ENCODE measurements around the gene OPA3.

Gene OPA3

GRCh38 chr19:45499196-45500180 lies 85.1 kb downstream of the OPA3 start:
- peak; percentile 26 for DNase-seq

- DNase-seq: no peak
Measured at GRCh38 chr19:45498411-45499195, 86.0 kb downstream of the OPA3 start, which contains the start of gene PPM1N. PPM1N (plus strand) TSS chr19:45498443; CDS start chr19:45498473, 30 bp downstream.

DNA sequence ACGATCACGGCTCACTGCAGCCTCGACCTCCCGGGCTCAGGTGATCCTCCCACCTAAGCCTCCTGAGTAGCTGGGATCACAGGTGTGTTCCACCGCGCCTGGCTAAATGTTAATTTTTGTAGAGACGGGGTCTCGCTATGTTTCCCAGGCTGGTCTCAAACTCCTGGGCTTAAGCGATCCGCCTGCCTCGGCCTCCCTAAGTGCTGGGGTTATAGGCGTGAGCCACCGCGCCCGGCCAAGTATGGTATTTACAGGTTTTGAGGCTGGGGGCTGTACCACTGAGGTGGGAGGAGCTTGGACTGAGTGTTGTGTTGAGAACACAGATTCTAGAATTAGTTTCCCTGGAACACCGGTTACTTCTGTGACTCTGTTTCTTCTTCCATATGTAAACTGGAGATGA lies 86.8 kb downstream of the OPA3 start:
- no peak for DNase-seq

DNA sequence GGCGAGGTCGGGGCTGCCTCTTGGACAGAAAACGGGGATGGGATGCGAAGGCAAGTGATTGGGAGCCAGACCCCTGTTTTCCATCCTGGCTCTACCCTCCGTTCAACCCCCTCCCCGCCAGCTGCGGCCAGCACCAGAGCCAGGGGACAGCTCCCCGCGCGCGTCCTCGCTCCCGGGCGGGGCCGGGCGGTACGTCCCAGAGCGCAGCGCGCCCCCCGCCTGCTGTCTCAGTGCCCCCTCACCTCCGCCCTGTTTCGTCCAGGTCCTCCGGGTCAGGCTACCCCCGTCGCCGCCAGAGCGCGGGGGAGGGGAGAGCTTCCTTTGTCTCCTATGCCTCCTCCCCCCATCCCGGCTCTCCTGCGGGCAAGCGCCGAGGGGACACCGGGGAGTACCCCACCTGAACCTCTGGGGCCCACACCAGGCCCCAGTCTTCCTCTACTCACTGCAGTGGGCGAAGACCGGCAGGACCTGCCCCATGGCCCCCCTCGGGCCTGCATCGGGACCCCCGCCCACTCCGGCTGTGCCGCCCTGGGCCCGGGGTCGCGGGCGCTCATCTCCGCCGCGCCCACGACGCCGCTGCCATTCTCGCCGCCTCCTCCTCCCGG lies 88.2 kb downstream of the OPA3 start:
- no peak for DNase-seq

- DNase-seq: no peak
Measured at GRCh38 chr19:45495178-45495577, 89.4 kb downstream of the OPA3 start.

- no peak for DNase-seq
Measured at GRCh38 chr19:45494261-45494916, 90.2 kb downstream of the OPA3 start.

DNA sequence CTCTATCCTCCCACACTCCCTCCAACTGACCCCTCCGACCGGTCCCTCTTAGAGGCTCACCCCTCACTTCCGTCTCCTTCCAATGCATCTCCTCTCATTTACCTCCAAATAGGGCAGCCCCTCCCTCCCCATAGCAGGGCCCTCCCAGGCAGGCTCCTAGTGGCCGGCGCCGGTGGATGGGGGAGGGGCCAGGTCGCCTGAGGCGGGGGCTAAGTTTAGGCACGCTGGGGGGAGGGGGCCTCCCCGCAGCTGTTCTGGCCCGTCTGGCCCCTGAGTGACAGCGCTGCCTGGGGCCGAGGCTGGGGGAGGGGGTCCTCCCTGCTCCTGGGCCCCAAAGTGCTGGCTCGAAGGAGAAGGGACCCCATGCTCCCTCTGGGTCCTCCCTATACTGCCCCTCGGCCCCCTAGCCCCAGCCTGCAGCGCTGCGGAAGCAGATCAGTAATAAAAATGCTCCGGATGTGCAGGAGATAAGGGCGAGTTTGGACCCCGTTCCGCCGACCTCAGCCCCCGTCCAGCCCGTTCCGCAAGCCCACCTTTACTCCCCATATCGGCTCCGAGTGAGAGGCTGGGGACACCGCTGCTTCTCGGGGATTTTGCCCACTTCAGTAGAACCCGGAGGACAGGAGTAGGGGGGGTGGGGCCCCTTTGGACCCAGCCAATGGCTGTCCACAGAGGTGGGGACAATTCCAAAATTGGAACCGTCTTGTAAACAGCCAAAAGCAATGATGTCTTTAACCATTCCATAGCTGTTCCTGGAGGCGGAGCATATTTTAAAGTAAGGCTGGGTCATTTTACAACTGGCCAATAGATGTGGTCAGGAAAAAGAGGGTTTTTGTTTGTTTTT lies 91.8 kb downstream of the OPA3 start:
- no peak for DNase-seq

- no peak for DNase-seq
Measured at GRCh38 chr19:45492137-45492626, 92.4 kb downstream of the OPA3 start.

DNA sequence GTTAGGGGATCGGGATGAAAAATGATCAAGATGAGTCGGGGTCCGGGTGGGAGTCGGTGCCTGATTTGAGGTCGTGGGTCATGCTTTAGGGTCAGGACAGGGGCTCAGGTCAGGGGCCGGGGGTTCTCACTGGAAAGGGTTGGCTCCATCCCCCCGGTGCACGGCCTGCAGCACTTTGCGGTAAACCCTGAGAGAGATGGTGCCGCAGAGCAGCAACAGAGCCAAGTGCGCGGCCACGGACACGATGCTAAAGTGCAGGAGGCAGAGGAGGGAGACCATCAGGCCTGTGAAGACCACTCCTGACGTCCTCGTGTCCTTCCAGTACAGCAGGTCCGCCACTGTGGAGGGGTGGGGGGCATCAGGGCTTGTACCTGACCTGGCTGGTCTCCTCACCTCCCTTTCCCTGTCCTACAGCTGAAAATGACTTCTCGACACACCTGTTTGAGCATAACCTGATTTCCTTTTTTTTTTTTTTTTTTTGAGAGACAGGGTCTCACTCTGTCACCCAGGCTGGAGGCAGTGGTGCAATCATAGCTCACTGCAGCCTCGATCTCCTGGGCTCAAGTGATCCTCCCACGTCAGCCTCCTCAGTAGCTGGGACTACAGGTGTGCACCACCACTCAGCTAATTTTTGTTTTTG lies 95.3 kb downstream of the OPA3 start:
- no peak for DNase-seq

GRCh38 chr19:45488708-45489107 lies 95.9 kb downstream of the OPA3 start:
- no peak for DNase-seq

DNA sequence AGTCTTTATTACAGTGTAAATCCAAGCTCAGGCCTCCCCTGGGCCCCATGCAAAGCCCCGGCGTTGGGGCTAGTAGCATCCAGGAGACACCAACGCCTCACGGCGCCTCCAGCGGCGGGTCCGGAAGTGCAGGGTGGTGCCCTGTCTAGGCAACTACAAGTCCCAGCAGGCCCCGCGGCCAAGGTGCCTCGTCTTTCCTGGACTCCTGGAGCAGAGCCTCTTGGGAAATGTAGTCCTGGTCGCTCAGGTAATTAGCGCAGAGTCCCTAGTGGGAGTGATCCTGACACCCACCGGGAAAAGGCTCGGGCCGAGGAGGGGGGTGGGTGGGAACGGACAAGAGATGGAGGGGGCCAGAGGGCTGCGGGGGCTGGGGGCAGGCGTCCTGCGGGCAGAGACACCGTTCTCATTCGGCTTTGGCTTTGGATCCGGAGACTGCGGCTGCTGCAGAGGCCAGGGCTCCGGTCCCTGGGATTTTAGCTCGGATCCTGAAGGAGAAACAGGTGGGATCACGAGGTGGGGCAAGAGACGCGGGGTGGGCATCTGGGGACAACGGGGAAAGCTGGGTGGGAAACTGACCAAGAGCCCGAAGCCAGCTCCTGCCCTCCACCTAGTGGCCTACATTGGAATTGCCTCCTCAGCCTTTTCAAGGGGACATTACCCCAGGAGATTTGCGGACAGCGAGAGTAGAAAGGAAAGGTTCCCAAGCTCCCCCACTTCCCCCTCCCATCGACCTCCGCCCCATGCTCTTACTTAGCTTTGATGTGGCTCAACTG lies 99.1 kb downstream of the OPA3 start:
- peak; percentile 94 for DNase-seq

DNA sequence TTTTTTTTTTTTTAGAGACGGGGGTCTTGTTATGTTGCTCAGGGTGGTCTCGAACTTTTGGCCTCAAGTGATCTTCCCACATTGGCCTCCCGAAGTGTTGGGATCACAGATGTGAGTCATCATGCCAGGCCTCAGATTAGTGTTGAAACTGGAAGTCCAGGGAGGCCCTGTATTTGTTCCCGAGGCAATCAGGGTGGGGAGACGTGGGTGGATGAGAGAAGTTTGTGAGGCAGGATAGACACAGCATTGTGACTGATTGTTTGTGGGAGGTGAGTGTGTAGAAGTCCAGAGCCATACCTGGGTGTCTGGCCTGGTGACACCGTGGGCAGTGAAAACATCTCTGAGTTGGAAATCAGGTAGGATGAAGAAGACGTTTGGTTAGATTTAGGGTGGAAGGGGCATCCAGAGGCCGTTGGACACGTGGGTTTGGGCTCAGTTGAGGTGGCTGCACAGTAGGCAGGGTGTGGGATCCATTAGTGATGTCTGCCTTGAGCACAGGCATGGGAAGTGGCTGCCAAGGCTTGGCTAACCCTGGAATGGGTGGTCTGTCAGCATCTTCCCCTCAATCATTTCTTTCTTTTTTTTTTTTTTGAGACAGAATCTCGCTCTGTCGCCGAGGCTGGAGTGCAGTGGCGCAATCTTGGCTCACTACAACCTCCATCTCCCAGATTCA lies 100.2 kb downstream of the OPA3 start:
- no peak for DNase-seq

DNA sequence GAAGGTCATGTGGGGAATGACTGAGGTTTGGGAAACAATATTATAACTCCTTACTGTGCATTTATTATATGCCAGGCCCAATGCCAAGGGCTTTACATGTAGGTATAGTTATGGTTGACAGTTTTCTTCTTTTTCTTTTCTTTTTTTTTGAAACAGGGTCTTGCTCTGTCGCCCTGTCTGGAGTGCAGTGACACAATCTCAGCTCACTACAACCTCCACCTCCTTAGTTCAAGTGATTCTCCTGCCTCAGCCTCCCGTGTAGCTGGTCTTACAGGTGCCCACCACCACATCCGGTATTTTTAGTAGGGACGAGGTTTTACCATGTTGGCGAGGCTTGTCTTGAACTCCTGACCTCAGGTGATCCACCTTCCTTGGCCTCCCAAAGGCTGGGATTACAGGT lies 101.6 kb downstream of the OPA3 start:
- DNase-seq: no peak

GRCh38 chr19:45478454-45479238 lies 106.0 kb downstream of the OPA3 start:
- DNase-seq: peak; percentile 91

DNA sequence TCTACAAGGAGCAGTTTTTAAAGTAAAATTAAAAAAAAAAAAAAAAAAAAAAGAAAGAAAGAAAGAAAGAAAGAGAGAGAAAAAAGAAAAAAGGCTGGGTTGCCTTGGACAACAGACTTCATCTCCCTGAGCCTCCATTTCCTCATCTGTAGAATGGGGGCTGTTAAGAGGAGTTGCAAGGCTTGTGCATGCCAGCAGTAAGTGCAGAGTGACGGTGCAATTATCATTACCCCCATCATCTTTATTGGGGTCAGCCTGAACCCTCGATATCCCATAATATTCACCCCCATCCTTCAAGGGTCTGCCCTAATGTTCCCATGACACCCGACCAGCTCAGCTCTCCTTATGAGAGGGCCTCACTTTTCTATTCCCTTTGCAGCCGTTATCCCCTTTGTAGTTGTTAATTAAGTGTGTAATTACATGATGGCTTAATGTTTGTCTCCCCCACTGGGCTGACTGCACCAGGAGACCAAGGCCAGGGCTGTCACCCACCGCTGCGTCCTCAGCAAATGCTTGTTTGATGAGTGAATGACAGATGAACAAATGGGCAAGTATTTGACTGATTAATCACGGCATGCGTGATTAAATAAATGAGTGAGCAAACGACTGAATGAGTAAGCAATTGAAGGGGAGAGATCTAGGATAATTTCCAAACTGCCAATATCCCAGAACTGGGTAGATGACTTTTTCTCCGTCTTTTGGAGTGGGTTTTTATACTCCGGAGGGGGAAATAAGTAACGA lies 106.7 kb downstream of the OPA3 start:
- DNase-seq: no peak
